NB4 (cell line): ENCODE data around the gene CDH13.

Experiments used
- POLR2A ChIP-seq: IDR thresholded peaks from 2 replicates; pipeline ENCODE4 v1.6.1; 2011; ENCODE audit warnings: mild to moderate bottlenecking; ENCODE audit not compliant: insufficient read length; ENCODE audit errors: extremely low read depth
- TF ChIP-seq, protein P1 (sequence below): IDR thresholded peaks from one replicate; pipeline ENCODE4 v1.5.1; 2012; ENCODE audit warnings: low read depth, low read length

DNA sequence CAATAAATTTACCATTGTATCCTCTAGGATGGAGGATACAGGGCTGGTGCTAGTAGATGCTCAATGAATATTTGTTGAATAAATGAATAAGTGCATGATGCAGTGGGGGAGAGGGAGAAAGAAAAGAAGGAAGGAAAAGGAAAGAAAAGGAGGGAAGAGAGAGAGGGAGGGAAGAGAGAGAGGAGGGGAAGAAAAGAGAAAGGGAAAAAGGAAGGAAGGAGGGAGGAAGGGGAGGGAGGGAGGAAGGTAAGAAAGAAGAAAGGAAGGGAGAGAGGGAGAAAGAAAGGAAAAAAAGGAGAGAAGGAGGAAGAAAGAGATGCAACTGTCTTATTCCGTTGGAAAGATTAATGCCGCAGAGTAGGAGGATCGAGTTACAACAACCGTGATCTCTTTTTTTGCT, 1211.4 kb downstream of the CDH13 start:
- TF ChIP-seq, protein P1, sequence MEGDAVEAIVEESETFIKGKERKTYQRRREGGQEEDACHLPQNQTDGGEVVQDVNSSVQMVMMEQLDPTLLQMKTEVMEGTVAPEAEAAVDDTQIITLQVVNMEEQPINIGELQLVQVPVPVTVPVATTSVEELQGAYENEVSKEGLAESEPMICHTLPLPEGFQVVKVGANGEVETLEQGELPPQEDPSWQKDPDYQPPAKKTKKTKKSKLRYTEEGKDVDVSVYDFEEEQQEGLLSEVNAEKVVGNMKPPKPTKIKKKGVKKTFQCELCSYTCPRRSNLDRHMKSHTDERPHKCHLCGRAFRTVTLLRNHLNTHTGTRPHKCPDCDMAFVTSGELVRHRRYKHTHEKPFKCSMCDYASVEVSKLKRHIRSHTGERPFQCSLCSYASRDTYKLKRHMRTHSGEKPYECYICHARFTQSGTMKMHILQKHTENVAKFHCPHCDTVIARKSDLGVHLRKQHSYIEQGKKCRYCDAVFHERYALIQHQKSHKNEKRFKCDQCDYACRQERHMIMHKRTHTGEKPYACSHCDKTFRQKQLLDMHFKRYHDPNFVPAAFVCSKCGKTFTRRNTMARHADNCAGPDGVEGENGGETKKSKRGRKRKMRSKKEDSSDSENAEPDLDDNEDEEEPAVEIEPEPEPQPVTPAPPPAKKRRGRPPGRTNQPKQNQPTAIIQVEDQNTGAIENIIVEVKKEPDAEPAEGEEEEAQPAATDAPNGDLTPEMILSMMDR, result no peak
- TF ChIP-seq POLR2A, result no peak
